ENCODE measurements around the gene KRTAP13-3. TPM values are rescaled to one million over a fixed set of nuclear protein-coding genes. Genes with fewer than 3 reads are reported as not detected.

The KRTAP13-3 gene
- total and polyA plus RNA-seq, 10 of the 15 experiments (the other 5 are each of a cell fraction or from before 2014, with no cell fraction given), result not detected

DNA sequence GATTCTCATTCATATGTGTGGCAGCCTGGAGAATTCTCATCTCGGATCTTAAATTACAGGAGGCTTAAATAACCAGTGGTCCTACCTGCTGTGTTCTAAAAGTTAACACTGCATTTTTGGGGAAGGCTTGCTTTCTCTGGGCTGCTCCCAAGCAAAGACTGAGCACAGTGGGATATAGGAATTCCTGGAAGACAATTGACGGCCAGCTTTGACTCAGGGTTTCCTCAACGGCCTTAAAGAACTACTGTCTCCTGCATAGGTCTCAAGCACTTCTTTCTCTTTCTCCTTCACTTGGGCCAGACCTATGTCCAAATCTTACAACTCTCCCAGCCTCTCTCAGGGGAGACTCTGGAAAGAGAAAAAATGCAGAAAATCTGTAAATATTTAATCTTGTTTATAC lies 1.0 kb upstream of the KRTAP13-3 start (continued):
- no peak for TF ChIP-seq WRNIP1 (IDR thresholded peaks at IDR 0.05; ENCODE audit: borderline replicate concordance, low read depth, low read length)

DNA sequence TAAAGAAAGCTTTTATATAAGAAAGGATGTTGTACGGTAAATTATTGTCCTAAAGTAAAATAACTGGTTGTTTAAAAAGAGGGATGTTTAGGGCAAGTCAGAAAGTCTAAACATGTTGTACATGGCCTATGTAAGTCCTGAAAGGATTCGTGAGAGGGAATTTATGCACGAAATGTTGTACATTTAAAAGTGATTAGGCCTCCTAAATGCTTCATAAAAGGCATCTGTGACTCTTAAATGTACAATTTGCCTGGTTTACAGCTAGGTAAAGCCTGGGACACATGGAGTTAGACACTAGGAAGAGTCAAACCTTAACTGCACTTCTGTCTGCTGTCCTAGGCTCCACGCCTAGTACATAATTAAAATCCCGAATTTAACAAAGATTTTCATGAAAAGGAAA lies 9.7 kb downstream of the KRTAP13-3 start:
- CTCF ChIA-PET, result no interaction called here
- under 1% methylated on average over 5 of the region's 5 CpGs for WGBS (ENCODE audit: insufficient coverage, insufficient replicate concordance, low lambda C conversion rate, missing lambda C conversion rate)
- TF ChIP-seq SMAD1 (IDR thresholded peaks at IDR 0.05; ENCODE audit: low read depth, partially characterized antibody), result no peak
- no peak for TF ChIP-seq MTA3 (IDR thresholded peaks at IDR 0.05; ENCODE audit: borderline replicate concordance, low read length)
- TF ChIP-seq, protein P1, sequence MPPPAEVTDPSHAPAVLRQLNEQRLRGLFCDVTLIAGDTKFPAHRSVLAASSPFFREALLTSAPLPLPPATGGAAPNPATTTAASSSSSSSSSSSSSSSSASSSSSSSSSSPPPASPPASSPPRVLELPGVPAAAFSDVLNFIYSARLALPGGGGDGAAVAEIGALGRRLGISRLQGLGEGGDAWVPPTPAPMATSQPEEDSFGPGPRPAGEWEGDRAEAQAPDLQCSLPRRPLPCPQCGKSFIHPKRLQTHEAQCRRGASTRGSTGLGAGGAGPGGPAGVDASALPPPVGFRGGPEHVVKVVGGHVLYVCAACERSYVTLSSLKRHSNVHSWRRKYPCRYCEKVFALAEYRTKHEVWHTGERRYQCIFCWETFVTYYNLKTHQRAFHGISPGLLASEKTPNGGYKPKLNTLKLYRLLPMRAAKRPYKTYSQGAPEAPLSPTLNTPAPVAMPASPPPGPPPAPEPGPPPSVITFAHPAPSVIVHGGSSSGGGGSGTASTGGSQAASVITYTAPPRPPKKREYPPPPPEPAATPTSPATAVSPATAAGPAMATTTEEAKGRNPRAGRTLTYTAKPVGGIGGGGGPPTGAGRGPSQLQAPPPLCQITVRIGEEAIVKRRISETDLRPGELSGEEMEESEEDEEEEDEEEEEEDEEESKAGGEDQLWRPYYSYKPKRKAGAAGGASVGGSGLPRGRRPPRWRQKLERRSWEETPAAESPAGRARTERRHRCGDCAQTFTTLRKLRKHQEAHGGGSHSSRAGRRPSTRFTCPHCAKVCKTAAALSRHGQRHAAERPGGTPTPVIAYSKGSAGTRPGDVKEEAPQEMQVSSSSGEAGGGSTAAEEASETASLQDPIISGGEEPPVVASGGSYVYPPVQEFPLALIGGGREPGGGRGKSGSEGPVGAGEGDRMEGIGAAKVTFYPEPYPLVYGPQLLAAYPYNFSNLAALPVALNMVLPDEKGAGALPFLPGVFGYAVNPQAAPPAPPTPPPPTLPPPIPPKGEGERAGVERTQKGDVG (CRISPR knock-in tag; IDR thresholded peaks at IDR 0.05), result no peak
- TF ChIP-seq, protein P2, sequence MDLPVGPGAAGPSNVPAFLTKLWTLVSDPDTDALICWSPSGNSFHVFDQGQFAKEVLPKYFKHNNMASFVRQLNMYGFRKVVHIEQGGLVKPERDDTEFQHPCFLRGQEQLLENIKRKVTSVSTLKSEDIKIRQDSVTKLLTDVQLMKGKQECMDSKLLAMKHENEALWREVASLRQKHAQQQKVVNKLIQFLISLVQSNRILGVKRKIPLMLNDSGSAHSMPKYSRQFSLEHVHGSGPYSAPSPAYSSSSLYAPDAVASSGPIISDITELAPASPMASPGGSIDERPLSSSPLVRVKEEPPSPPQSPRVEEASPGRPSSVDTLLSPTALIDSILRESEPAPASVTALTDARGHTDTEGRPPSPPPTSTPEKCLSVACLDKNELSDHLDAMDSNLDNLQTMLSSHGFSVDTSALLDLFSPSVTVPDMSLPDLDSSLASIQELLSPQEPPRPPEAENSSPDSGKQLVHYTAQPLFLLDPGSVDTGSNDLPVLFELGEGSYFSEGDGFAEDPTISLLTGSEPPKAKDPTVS (IDR thresholded peaks at IDR 0.05; ENCODE audit: low read depth, low read length), result no peak
- no peak for TF ChIP-seq HDAC2 (IDR thresholded peaks at IDR 0.05)
- TF ChIP-seq CREB1 (IDR thresholded peaks at IDR 0.05; ENCODE audit: low read depth), result no peak
- TF ChIP-seq, protein P3, sequence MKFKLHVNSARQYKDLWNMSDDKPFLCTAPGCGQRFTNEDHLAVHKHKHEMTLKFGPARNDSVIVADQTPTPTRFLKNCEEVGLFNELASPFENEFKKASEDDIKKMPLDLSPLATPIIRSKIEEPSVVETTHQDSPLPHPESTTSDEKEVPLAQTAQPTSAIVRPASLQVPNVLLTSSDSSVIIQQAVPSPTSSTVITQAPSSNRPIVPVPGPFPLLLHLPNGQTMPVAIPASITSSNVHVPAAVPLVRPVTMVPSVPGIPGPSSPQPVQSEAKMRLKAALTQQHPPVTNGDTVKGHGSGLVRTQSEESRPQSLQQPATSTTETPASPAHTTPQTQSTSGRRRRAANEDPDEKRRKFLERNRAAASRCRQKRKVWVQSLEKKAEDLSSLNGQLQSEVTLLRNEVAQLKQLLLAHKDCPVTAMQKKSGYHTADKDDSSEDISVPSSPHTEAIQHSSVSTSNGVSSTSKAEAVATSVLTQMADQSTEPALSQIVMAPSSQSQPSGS (IDR thresholded peaks at IDR 0.05; ENCODE audit: low read length), result no peak
- no peak for TF ChIP-seq RAD21 (IDR thresholded peaks at IDR 0.05; ENCODE audit: insufficient read depth, low read depth, low read length)
- no peak for TF ChIP-seq STAT3 (IDR thresholded peaks at IDR 0.05; ENCODE audit: low read depth, low read length)
- TF ChIP-seq, protein P4, sequence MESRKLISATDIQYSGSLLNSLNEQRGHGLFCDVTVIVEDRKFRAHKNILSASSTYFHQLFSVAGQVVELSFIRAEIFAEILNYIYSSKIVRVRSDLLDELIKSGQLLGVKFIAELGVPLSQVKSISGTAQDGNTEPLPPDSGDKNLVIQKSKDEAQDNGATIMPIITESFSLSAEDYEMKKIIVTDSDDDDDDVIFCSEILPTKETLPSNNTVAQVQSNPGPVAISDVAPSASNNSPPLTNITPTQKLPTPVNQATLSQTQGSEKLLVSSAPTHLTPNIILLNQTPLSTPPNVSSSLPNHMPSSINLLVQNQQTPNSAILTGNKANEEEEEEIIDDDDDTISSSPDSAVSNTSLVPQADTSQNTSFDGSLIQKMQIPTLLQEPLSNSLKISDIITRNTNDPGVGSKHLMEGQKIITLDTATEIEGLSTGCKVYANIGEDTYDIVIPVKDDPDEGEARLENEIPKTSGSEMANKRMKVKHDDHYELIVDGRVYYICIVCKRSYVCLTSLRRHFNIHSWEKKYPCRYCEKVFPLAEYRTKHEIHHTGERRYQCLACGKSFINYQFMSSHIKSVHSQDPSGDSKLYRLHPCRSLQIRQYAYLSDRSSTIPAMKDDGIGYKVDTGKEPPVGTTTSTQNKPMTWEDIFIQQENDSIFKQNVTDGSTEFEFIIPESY (IDR thresholded peaks at IDR 0.05), result no peak
- TF ChIP-seq RCOR1 (conservative IDR thresholded peaks at IDR 0.05; ENCODE audit: low read depth, low read length), result no peak
- TF ChIP-seq, protein P5, sequence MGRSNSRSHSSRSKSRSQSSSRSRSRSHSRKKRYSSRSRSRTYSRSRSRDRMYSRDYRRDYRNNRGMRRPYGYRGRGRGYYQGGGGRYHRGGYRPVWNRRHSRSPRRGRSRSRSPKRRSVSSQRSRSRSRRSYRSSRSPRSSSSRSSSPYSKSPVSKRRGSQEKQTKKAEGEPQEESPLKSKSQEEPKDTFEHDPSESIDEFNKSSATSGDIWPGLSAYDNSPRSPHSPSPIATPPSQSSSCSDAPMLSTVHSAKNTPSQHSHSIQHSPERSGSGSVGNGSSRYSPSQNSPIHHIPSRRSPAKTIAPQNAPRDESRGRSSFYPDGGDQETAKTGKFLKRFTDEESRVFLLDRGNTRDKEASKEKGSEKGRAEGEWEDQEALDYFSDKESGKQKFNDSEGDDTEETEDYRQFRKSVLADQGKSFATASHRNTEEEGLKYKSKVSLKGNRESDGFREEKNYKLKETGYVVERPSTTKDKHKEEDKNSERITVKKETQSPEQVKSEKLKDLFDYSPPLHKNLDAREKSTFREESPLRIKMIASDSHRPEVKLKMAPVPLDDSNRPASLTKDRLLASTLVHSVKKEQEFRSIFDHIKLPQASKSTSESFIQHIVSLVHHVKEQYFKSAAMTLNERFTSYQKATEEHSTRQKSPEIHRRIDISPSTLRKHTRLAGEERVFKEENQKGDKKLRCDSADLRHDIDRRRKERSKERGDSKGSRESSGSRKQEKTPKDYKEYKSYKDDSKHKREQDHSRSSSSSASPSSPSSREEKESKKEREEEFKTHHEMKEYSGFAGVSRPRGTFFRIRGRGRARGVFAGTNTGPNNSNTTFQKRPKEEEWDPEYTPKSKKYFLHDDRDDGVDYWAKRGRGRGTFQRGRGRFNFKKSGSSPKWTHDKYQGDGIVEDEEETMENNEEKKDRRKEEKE (IDR thresholded peaks at IDR 0.05), result no peak

More for the DNA sequence above, 9.7 kb downstream of the KRTAP13-3 start:
- SMC1A ChIA-PET (ENCODE audit: uncharacterized antibody, unreplicated experiment), result no interaction called here
- no peaks in the 10 kb centered on the region for H3K79me2 ChIP-seq (ENCODE audit: control insufficient read depth, insufficient read depth, low read length)
- H3K4me1 ChIP-seq (ENCODE audit: control insufficient read depth, insufficient read depth, low read length), result no peaks in the 10 kb centered on the region
- H3K9me3 ChIP-seq (replicated peaks; ENCODE audit: control insufficient read depth, insufficient read depth, low read length), result no peaks in the 10 kb centered on the region
- no peak overlapping the region for H3K4me2 ChIP-seq (ENCODE audit: control insufficient read depth, insufficient read depth)
- H3K9ac ChIP-seq (ENCODE audit: control insufficient read depth, insufficient read depth, low read length), result no peak overlapping the region
- no peak for ATAC-seq
- H3K4me3 ChIP-seq, result no peak overlapping the region
- no peaks in the 10 kb centered on the region for H3K27me3 ChIP-seq (replicated peaks in 1 of 2; ENCODE audit: control insufficient read depth in 2 of 2, insufficient read depth in 2 of 2, low read length in 1 of 2)
- BruUV-seq (replicated peaks), result no TSS peak
- intact Hi-C loops (cut with micrococcal nuclease; ENCODE audit: unreplicated experiment) (no loop called here), in situ Hi-C loops (cut with MboI) (no loop called here)
- RAD21 ChIA-PET (ENCODE audit: unreplicated experiment), result no interaction called here
- no peaks in the 10 kb centered on the region for H4K20me1 ChIP-seq (ENCODE audit: control insufficient read depth, insufficient read depth)
- FAIRE-seq, result no peak
- H3K36me3 ChIP-seq (ENCODE audit: control insufficient read depth in 2 of 2, insufficient read depth in 2 of 2, low read length in 1 of 2), result no peaks in the 10 kb centered on the region
- H2AFZ ChIP-seq (ENCODE audit: control insufficient read depth, low read depth, low read length), result no peak overlapping the region
- POLR2A ChIA-PET, result no interaction called here
- DNase-seq (ENCODE audit: low read depth, low spot score), result no peak
- H3K27ac ChIP-seq (ENCODE audit: control insufficient read depth, insufficient read depth), result no peak overlapping the region
